ENCODE results near the gene GIPC1.
A peak's percentile ranks its signal among the peaks of the same experiment; 100 is the strongest.
"Not testable (repeated sequence)": the region's sequence is repeated elsewhere in the genome, so short reads cannot be mapped to it uniquely, and the experiment has no call there.

GIPC1 gene

GRCh38 chr19:14512406-14512961 lies 16.6 kb upstream of the GIPC1 start:
- H3K4me3 ChIP-seq (ENCODE audit: low read length), result no peak overlapping the region
- DNase-seq (ENCODE audit: low read depth), result no peak
- TF ChIP-seq CTCF (IDR thresholded peaks at IDR 0.05; ENCODE audit: insufficient read depth, low read depth, low read length, missing control alignments), result no peak

GRCh38 chr19:14511229-14511593 lies 15.3 kb upstream of the GIPC1 start:
- no peak for TF ChIP-seq CTCF (IDR thresholded peaks at IDR 0.05; ENCODE audit: insufficient read depth, low read depth, low read length, missing control alignments)
- DNase-seq (ENCODE audit: low read depth), result peak; percentile 57
- H3K4me3 ChIP-seq (ENCODE audit: low read length), result no peak overlapping the region

GRCh38 chr19:14510311-14511228 lies 14.6 kb upstream of the GIPC1 start:
- no peak for TF ChIP-seq CTCF (IDR thresholded peaks at IDR 0.05; ENCODE audit: insufficient read depth, low read depth, low read length, missing control alignments)
- peak; percentile 76 for DNase-seq (ENCODE audit: low read depth)
- peak overlapping the region; percentile 2 for H3K4me3 ChIP-seq (ENCODE audit: low read length)

- no peak overlapping the region for H3K4me3 ChIP-seq (ENCODE audit: low read length)
- DNase-seq (ENCODE audit: low read depth), result peak; percentile 86
- no peak for TF ChIP-seq CTCF (IDR thresholded peaks at IDR 0.05; ENCODE audit: insufficient read depth, low read depth, low read length, missing control alignments)
Observed at GRCh38 chr19:14507704-14508542, 12.0 kb upstream of the GIPC1 start.

- peak; percentile 90 for TF ChIP-seq CTCF (IDR thresholded peaks at IDR 0.05; ENCODE audit: insufficient read depth, low read depth, low read length, missing control alignments)
- peak; percentile 97 for DNase-seq (ENCODE audit: low read depth)
- no peak overlapping the region for H3K4me3 ChIP-seq (ENCODE audit: low read length)
Observed at GRCh38 chr19:14505488-14506239, 9.7 kb upstream of the GIPC1 start.

GRCh38 chr19:14504575-14504974 lies 8.6 kb upstream of the GIPC1 start:
- DNase-seq (ENCODE audit: low read depth); H3K4me3 ChIP-seq (ENCODE audit: low read length): not testable (repeated sequence)

Measured in epithelial cell of esophagus (primary cell).